Activated CD4-positive, alpha-beta memory T cell treated with anti-CD3 and anti-CD28 coated beads, Interleukin-2, amount 10 ng/mL, durations not matched to agents 7 days and 5 days (primary cell): ENCODE results near the gene KATNB1. TPM values are rescaled to one million over a fixed set of nuclear protein-coding genes. Genes with fewer than 3 reads are reported as not detected.

Experiments
- CTCF ChIA-PET: fragments of 350-600 bp; sonication (Branson Sonifier 250); formaldehyde crosslinking; loops from one replicate; lab custom pipeline; 2021; ENCODE audit warnings: antibody characterized with exemption, inconsistent platforms; lab: Charles Lee
- POLR2A ChIA-PET: fragments of 350-600 bp; sonication (Branson Sonifier 250); formaldehyde crosslinking; loops from one replicate; lab custom pipeline; 2021; ENCODE audit warnings: antibody characterized with exemption; lab: Charles Lee
- DNase-seq: peaks from one replicate; pipeline ENCODE4 v3.0.0-alpha.2; 2020
- H3K27ac Mint-ChIP-seq: one replicate; pipeline ENCODE4 v1.8.0; 2021; ENCODE audit warnings: mild to moderate bottlenecking, mixed read lengths
- H3K27me3 Mint-ChIP-seq: one replicate; pipeline ENCODE4 v1.8.0; 2021; ENCODE audit warnings: mixed read lengths
- H3K36me3 Mint-ChIP-seq: one replicate; pipeline ENCODE4 v1.8.0; 2021; ENCODE audit warnings: low read depth, mixed read lengths
- H3K4me1 Mint-ChIP-seq: one replicate; pipeline ENCODE4 v1.8.0; 2021; ENCODE audit warnings: mixed read lengths
- H3K4me3 Mint-ChIP-seq: one replicate; pipeline ENCODE4 v1.8.0; 2021; ENCODE audit warnings: mild to moderate bottlenecking, mixed read lengths
- H3K9me3 Mint-ChIP-seq: one replicate; pipeline ENCODE4 v1.8.0; 2021; ENCODE audit warnings: mixed read lengths
- total RNA-seq, 2 experiments: library from RNA; stranded (reverse); gene quantifications; one replicate each; pipeline ENCODE4 v1.2.3, GENCODE V29; 2021

The KATNB1 gene
- total RNA-seq, 2 experiments from 2014 or later: 33.3 to 33.4 TPM

DNA sequence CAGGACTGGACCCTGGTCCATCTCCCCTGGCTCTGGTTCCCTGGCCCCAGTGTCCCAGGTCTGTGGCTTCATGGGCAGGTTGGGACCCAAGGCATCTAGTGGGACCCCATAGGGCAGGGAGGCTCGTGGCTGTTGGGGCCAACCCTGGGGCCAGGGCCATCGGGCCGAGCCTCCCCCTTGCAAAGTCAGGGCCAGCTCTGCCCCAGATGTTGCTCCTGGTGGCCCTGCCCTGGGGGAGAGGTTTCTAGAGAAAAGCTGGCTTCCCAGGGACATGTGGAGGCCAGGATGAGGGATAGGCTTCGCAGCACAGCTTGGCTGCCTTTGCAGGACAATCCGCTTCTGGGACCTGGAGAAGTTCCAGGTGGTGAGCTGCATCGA, 16.6 kb downstream of the KATNB1 start:
- no peak overlapping the region for H3K4me3 Mint-ChIP-seq
- ChIA-PET CTCF (no interaction called here), POLR2A (no interaction called here)
- no peaks in the 10 kb centered on the region for H3K9me3 Mint-ChIP-seq
- no peaks in the 10 kb centered on the region for H3K27me3 Mint-ChIP-seq
- no peaks in the 10 kb centered on the region for H3K36me3 Mint-ChIP-seq
- DNase-seq: no peak
- H3K4me1 Mint-ChIP-seq: peaks cover 2% of the 10 kb centered on the region
- no peak overlapping the region for H3K27ac Mint-ChIP-seq

DNA sequence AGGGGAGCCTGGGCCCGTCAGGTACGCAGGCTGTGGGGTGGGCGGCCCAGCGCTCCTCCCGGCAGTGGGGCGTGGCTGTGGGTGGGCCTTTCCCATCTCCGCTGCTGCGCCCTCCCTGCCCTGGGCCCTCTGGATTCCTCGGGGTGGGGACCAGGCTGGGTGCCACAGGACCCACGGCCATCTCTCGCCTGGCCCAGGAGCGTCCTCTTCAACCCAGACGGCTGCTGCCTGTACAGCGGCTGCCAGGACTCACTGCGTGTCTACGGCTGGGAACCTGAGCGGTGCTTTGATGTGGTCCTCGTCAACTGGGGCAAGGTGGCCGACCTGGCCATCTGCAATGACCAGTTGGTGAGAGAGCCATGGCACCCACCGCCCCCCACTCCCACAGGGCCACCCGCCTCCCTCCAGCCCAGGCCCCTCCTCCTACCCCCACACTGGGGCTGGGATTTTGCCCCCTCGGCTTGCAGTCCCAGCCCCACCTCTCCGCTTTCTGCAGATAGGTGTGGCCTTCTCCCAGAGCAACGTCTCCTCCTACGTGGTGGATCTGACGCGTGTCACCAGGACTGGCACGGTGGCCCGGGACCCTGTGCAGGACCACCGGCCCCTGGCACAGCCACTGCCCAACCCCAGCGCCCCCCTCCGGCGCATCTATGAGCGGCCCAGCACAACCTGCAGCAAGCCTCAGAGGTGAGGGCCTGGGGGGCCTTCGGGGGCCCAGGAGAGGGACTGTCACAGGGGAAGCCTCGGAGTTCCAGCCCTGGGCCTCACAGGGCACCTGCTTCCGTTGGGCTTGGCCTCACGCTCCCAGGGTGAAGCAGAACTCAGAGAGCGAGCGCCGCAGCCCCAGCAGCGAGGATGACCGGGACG, 17.2 kb downstream of the KATNB1 start:
- CTCF ChIA-PET: no interaction called here
- POLR2A ChIA-PET: no interaction called here
- no peak for DNase-seq
- no peak overlapping the region for H3K4me3 Mint-ChIP-seq
- H3K36me3 Mint-ChIP-seq: no peaks in the 10 kb centered on the region
- H3K27me3 Mint-ChIP-seq: no peaks in the 10 kb centered on the region
- H3K9me3 Mint-ChIP-seq: no peaks in the 10 kb centered on the region
- no peak overlapping the region for H3K27ac Mint-ChIP-seq
- peaks cover 2% of the 10 kb centered on the region for H3K4me1 Mint-ChIP-seq

DNA sequence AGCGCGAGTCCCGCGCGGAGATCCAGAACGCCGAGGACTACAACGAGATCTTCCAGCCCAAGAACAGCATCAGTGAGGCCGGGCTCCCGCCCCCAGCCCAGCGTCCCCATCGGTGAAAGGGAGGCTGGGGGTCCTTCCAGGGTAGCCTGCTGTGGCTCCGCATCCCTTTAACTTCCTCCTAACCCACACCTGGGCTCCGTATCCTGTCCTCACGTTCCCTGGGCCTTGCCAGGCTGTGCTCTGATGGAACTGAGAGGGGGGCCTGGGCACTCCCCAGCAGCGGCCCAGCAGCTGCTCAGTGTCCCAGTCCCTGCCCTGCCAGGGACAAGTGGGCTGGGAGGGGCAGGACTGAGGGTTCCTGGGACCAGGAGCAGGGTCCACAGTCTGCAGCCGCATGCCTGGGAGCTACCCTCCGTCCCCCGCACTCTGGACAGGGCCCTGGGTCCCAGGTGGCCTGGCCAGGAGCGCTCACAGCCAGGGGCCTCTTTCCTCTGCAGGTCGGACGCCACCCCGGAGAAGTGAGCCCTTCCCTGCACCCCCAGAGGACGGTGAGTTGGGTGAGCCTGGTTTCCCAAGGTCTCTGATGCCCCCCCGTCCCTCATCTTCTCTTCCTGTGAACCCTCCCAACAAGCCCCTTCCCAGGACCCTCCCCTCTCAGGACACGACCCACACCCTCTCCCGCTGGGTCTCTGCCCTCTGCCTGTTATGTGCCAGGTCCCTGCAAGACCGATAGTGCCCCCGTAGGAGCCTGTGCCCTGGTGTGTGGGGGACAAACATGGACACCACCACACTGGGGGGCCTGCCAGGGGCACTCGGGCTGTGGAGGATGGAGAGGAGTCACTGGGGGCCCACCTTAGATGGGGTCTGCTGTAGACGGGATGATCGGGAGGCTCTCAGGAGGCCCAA, 18.1 kb downstream of the KATNB1 start:
- CTCF ChIA-PET: interaction anchor here (1.3 kb wide), 1 partner anchor 12 kb away, joined by 3 read pairs; no protein-coding TSS in a partner anchor
- Mint-ChIP-seq H3K4me1 (peaks cover 2% of the 10 kb centered on the region), H3K36me3 (no peaks in the 10 kb centered on the region), H3K4me3 (no peak overlapping the region), H3K27ac (no peak overlapping the region), H3K9me3 (no peaks in the 10 kb centered on the region), H3K27me3 (no peaks in the 10 kb centered on the region)
- POLR2A ChIA-PET: no interaction called here
- DNase-seq: no peak

DNA sequence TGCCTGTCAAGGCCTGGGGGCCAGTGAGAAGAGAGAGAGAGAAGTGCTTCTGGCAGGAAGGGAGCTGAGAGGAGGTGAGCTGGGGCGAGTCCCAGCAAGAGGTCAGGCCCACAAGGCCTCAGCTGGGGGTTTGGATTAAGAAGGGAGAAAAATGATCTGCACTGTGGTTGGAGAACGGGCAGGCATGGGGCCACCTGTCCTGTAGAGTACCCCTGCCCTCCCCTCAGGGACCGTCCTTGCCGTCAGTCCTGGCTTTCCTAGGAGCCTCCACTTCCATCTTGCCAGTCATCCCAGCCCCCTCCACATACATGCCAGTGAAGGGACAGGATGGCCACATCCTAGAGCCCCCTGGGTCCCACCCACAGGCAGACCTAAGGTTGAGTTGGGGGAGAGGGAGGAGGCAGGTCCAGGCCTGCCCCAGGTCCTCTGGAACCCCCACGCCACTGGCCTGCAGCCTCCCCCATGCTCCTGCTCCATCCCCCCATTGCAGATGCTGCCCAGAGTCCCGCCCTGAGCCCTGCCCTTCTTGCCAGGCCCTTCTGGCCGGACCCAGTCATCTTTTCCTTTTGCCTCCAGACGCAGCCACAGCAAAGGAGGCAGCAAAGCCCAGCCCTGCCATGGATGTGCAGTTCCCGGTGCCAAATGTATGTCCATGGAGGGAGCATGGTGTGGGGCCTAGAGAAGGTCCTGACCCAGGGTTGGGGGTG, 18.9 kb downstream of the KATNB1 start:
- no peaks in the 10 kb centered on the region for H3K27me3 Mint-ChIP-seq
- ChIA-PET CTCF (interaction anchor here (1.3 to 1.7 kb wide), 2 partner anchors 11 to 178 kb away, joined by 3 to 4 read pairs; no protein-coding TSS in a partner anchor), POLR2A (no interaction called here)
- no peak for DNase-seq
- no peaks in the 10 kb centered on the region for H3K9me3 Mint-ChIP-seq
- peaks cover 2% of the 10 kb centered on the region for H3K4me1 Mint-ChIP-seq
- H3K36me3 Mint-ChIP-seq: no peaks in the 10 kb centered on the region
- no peak overlapping the region for H3K27ac Mint-ChIP-seq
- H3K4me3 Mint-ChIP-seq: no peak overlapping the region

DNA sequence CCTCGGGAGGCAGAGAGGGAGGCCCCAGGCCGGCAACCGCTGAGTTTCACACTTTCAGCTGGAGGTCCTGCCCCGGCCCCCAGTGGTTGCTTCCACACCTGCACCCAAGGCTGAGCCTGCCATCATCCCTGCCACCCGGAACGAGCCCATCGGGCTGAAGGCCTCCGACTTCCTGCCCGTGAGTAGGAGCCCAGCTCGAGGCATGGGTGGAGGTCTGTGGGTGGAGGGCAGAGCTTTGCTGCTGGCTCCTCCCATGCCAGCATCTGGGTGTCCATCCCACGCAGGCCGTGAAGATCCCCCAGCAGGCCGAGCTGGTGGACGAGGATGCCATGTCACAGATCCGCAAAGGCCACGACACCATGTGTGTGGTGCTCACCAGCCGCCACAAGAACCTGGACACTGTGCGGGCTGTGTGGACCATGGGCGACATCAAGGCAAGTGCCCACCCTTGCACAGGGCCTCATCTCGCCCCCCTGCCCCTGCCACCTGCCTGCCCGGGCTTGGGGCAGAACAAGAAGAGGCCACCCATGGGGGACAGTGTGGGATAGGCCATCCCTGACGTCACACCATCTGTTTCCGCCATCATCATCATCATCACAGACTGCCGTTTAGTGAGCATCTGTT, 19.6 kb downstream of the KATNB1 start:
- DNase-seq: no peak
- no peaks in the 10 kb centered on the region for H3K4me1 Mint-ChIP-seq
- no peaks in the 10 kb centered on the region for H3K9me3 Mint-ChIP-seq
- H3K4me3 Mint-ChIP-seq: no peak overlapping the region
- ChIA-PET CTCF (interaction anchor here (1.7 kb wide), 1 partner anchor 179 kb away, joined by 4 read pairs; no protein-coding TSS in a partner anchor), POLR2A (no interaction called here)
- H3K36me3 Mint-ChIP-seq: no peaks in the 10 kb centered on the region
- no peaks in the 10 kb centered on the region for H3K27me3 Mint-ChIP-seq
- no peak overlapping the region for H3K27ac Mint-ChIP-seq

DNA sequence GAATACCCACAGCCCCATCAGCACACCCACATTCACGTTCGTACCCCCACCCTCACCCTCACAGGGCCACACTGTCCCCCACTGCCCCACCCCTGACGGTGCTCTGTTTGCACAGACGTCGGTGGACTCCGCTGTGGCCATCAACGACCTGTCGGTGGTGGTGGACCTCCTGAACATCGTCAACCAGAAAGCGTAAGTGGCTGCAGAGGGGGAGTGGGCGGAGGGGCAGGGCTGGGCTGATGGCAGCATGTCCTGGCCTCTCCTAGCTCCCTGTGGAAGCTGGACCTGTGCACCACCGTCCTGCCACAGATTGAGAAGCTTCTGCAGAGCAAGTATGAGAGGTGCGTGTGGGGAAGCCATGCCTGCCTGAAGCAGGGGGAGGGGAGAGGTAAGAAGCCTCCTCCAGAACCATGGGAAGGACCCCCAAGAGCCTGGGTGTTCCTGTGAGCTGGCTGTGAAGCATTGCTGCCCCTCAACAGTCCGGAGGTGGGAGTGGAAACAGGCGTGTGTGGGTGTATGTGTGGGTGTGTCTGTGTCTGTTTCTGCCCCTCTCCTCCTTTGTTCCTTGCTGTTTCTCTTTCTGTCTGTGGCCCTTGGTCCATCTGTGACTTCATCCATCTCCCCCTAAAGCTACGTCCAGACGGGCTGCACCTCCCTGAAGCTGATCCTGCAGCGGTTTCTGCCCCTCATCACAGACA, 20.3 kb downstream of the KATNB1 start:
- H3K27me3 Mint-ChIP-seq: no peaks in the 10 kb centered on the region
- H3K4me3 Mint-ChIP-seq: no peak overlapping the region
- no peak overlapping the region for H3K27ac Mint-ChIP-seq
- H3K9me3 Mint-ChIP-seq: no peaks in the 10 kb centered on the region
- H3K36me3 Mint-ChIP-seq: no peaks in the 10 kb centered on the region
- CTCF ChIA-PET: interaction anchor here (1.1 to 2.5 kb wide), 3 partner anchors 9 to 180 kb away, joined by 3 to 12 read pairs (median 4); partner anchors contain the start of gene KATNB1
- no peaks in the 10 kb centered on the region for H3K4me1 Mint-ChIP-seq
- no peak for DNase-seq
- POLR2A ChIA-PET: no interaction called here

DNA sequence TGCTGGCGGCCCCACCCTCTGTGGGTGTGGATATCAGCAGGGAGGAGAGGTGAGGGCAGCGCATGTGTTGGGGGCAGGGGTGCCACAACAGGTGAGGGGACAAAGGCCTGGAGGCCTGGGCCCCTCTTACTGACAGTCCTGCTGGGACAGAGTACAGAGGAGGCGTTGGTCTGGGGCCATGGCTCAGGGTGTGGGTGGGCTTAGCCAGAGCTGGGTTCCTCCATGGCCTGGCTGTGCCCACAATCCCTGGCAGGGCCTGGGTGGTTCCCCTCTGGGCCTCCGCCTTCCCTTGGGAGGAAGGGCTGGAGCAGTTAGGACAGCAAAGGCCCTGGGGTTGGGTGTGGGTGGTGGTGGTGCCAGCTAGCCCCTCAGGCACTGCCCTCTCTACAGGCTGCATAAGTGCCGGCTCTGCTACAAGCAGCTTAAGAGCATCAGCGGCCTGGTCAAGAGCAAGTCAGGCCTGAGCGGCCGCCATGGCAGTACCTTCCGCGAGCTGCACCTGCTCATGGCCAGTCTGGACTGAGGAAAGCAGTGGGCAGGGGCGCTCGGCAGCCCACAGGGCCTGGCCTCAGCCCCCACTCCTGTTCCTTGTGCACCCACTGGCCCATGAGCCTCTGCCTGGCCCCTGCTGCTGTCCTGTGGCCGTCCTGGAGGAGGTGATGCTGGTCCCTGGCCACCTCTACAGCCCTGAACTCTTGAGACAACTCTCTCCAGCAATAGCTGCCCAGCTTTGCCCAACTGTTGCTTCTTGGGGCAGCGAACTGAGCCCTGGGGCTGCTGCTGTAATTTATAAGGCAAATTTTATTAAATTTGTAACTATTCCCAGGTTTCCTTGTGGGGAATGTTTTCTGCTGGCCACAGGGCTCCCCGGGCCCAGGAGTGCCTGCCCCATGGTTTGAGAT, 21.1 kb downstream of the KATNB1 start:
- CTCF ChIA-PET: interaction anchor here (0.9 to 2.5 kb wide), 11 partner anchors 10 to 371 kb away, joined by 3 to 12 read pairs (median 4); partner anchors contain the start of gene KATNB1
- H3K9me3 Mint-ChIP-seq: no peaks in the 10 kb centered on the region
- no peak overlapping the region for H3K27ac Mint-ChIP-seq
- no peak overlapping the region for H3K4me3 Mint-ChIP-seq
- DNase-seq: no peak
- no peaks in the 10 kb centered on the region for H3K4me1 Mint-ChIP-seq
- POLR2A ChIA-PET: no interaction called here
- no peaks in the 10 kb centered on the region for H3K27me3 Mint-ChIP-seq
- H3K36me3 Mint-ChIP-seq: no peaks in the 10 kb centered on the region

DNA sequence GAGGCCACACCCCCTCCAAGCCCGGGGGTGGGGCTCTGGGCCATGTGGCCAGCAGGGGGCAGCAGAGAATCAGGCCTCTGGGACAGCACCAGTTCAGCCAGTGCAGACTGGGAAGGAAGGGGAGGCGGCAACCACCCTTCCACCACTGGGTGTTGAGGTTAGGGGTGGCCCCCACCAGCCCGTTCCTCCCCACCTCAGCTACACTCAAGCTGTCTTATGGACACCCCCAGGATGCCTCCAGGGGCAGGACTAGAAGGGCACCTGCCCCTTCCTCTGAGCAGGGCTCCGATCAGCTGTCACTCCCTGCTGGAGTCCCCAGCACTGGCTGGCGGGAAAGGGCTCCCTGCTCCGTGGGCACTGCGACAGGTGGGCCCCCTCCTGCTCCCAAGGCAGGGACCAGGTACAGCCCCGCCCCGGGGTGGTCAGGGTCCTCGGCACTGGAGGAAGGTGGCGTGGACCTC, 21.8 kb downstream of the KATNB1 start:
- Mint-ChIP-seq H3K4me1 (no peaks in the 10 kb centered on the region), H3K27ac (no peak overlapping the region), H3K9me3 (no peaks in the 10 kb centered on the region), H3K27me3 (no peaks in the 10 kb centered on the region), H3K36me3 (no peaks in the 10 kb centered on the region), H3K4me3 (no peak overlapping the region)
- POLR2A ChIA-PET: interaction anchor here (0.9 kb wide), 1 partner anchor 9 kb away, joined by 3 read pairs; no protein-coding TSS in a partner anchor
- peak; percentile 91 for DNase-seq
- CTCF ChIA-PET: interaction anchor here (0.6 to 2.5 kb wide), 14 partner anchors 13 to 370 kb away, joined by 3 to 12 read pairs (median 3); partner anchors contain the start of gene KATNB1

DNA sequence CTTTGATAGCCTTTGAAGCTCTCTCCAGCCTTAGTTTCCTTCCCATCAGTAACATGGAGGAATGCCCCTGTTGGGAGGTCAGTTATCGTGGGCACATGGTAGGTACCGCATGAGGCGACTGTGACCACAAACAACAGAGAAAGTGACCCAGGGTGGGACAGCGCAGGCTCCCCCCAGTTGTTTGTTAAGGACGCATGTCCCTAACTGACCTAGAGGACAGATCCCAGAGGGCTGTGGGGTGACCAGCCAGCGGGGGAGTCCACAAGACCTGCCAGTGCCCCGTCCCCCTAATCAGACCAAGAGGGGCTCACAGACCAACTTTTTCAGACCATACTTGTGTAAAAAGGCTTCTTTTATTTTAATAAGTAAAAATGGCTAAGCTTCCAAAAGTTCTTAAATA, 22.3 kb downstream of the KATNB1 start:
- H3K4me3 Mint-ChIP-seq: no peak overlapping the region
- POLR2A ChIA-PET: interaction anchor here (0.9 kb wide), 1 partner anchor 9 kb away, joined by 3 read pairs; no protein-coding TSS in a partner anchor
- no peaks in the 10 kb centered on the region for H3K9me3 Mint-ChIP-seq
- H3K27ac Mint-ChIP-seq: no peak overlapping the region
- H3K4me1 Mint-ChIP-seq: no peaks in the 10 kb centered on the region
- no peak for DNase-seq
- CTCF ChIA-PET: interaction anchor here (0.6 to 2.5 kb wide), 12 partner anchors 14 to 370 kb away, joined by 3 to 12 read pairs (median 4); partner anchors contain the start of gene KATNB1
- H3K36me3 Mint-ChIP-seq: no peaks in the 10 kb centered on the region
- H3K27me3 Mint-ChIP-seq: no peaks in the 10 kb centered on the region

DNA sequence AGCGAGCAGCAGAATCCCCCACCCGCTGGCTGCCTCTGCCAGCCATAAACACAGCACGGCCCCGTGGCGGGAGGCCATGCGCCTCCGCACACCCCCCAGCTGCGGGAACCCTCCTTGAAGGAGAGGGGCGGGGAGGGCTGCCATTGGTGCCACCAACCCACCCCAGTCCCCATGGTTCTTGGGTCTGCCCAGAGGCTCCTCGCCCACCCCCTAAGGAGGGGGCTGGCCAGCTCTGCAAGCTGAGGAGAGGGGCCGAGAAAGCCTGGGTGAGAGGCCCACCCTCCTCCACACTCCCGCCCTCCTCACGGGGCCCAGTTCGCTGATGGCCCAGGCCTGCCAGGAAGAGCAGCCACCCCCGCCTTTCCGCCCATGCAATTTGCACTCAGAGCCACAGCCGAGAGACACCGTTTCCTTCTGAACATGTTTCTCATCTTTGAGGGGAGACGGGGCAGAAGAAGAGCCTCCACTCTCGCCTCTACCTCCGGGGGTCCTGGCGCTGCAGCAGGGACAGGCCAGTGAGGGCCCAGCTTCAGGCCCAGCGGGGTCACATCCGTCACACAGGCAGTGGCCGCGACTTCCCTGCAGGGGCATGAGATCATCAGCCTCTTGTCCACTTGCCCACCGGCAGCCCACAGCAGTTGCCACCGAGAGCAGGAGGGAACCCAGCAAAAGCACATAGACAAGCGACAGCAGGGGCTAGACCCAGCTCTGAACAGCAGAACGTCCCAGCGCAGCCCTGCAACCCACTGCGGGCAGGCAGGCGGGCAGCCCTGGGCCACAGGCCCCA, 23.0 kb downstream of the KATNB1 start:
- no peaks in the 10 kb centered on the region for H3K9me3 Mint-ChIP-seq
- ChIA-PET POLR2A (interaction anchor here (0.9 kb wide), 1 partner anchor 8 kb away, joined by 3 read pairs; no protein-coding TSS in a partner anchor), CTCF (interaction anchor here (0.9 to 2.5 kb wide), 6 partner anchors 23 to 369 kb away, joined by 3 to 12 read pairs (median 4); partner anchors contain the start of gene KATNB1)
- H3K27me3 Mint-ChIP-seq: no peaks in the 10 kb centered on the region
- H3K36me3 Mint-ChIP-seq: no peaks in the 10 kb centered on the region
- no peak overlapping the region for H3K27ac Mint-ChIP-seq
- no peak for DNase-seq
- H3K4me3 Mint-ChIP-seq: no peak overlapping the region
- H3K4me1 Mint-ChIP-seq: no peaks in the 10 kb centered on the region
